ENCODE results near the gene RNU1-4.
"Not testable (repeated sequence)": the region's sequence is repeated elsewhere in the genome, so short reads cannot be mapped to it uniquely, and the experiment has no call there.

- not testable (repeated sequence) for TF ChIP-seq CTCF, POLR2A (IDR thresholded peaks at IDR 0.05)
These were observed 7.9 kb upstream of the RNU1-4 start for GRCh38 chr1:16732254-16732896.
